Erythroblast (primary cell): ENCODE measurements around the gene SNX7.

Source experiments
- DNase-seq, 2 experiments: peaks; one replicate each; lab custom pipeline; 2025; lab: John Stamatoyannopoulos, UW
- GATA1 ChIP-seq: IDR thresholded peaks from 2 replicates; pipeline ENCODE4 v1.6.1; 2011; ENCODE audit warnings: low read depth, mild to moderate bottlenecking, control low read depth, low read length, moderate library complexity
- POLR2A ChIP-seq: IDR thresholded peaks from 2 replicates; pipeline ENCODE4 v1.6.1; 2011; ENCODE audit warnings: mild to moderate bottlenecking, low read length

The SNX7 gene

GRCh38 chr1:98675282-98675681, 13.8 kb downstream of the SNX7 start:
- no peak for DNase-seq

DNA sequence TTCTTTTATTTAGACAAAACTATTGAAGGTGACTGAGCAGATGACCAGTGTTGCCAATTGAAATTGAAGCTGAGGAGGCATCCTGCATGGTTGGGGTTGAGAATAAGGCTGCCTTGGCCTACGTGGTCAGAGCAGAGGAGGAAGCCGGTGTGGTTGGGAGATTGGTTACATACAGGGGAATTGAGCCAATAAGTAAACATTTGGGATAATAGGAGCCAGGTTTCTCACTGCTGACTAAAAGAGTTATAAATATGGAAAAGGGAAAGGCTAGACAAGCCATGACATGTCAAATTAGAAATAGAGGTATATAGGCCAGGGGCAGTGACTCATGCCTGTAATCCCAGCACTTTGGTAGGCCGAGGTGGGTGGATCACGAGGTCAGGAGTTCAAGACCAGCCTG, 15.8 kb downstream of the SNX7 start:
- DNase-seq, result no peak
- no peak for TF ChIP-seq POLR2A
- no peak for TF ChIP-seq GATA1

More at GRCh38 chr1:98675282-98675681, 13.8 kb downstream of the SNX7 start:
- no peak for TF ChIP-seq GATA1
- TF ChIP-seq POLR2A, result no peak

- TF ChIP-seq GATA1 (no peak), POLR2A (no peak)
- no peak for DNase-seq
Observed at GRCh38 chr1:98681812-98682211, 20.3 kb downstream of the SNX7 start.

GRCh38 chr1:98688110-98688739, 26.7 kb downstream of the SNX7 start:
- no peak for DNase-seq
- TF ChIP-seq GATA1 (no peak), POLR2A (no peak)

GRCh38 chr1:98690576-98690975, 29.1 kb downstream of the SNX7 start:
- no peak for DNase-seq
- TF ChIP-seq GATA1 (no peak), POLR2A (no peak)

DNA sequence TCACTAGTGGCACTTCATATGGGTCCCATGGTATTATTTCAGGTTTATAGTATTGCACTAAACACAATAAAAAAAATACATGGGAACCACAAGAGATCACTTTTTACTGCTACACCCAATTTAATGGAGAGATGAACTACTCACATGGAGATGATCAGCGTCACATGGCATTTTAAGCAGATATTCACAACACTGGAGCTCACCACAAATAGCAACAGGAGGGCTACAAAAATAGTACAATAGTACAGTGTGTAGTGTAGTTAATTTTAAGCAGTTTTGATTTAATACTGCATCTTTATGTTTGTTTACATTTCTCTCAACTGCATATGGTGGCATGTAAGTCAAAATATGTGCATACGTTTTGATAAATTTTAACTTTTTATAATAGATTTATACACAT, 31.0 kb downstream of the SNX7 start:
- TF ChIP-seq GATA1, result no peak
- TF ChIP-seq POLR2A, result no peak
- DNase-seq, result no peak

DNA sequence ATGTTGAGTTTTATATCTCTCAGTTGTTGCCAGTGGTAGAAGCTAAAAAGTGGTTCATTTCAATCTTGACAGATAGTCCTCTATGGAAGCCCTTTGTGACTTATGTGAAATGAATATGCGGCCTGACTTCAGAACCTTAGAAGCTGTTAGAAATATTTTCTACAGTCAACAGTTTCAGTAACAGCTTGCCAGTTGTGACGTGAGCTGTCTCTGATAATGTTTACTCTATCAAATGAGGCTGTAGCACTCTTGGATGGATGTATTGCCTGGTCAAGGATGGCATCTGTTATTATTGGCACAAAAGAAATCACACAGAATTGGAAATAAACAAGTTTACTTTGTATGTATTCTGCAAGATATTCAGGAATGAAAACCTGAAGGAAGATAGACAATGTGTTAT, 31.9 kb downstream of the SNX7 start:
- DNase-seq, result no peak

GRCh38 chr1:98696077-98696476, 34.6 kb downstream of the SNX7 start:
- DNase-seq, result no peak
- TF ChIP-seq POLR2A (no peak), GATA1 (no peak)

More for the DNA sequence above, 31.9 kb downstream of the SNX7 start:
- no peak for TF ChIP-seq GATA1
- no peak for TF ChIP-seq POLR2A

DNA sequence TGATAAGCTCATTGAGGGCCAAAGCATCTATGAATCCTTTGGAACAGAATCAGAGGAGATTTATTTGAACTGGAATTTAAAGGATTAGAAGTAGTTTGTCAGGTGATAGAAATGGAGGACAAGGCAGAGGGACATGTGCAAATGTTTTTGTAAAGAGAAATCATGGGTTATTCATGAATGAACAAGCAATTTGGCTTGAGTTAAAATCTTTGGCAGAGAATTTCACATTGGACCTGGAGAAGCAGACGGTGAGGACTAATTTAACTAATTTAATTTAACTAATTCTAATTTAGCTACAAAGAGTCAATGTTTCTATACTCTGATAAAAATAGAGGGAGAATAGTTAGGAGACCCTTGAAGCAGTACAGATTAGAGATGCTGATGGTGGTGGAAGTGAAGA, 36.3 kb downstream of the SNX7 start:
- no peak for TF ChIP-seq POLR2A
- DNase-seq, result no peak

DNA sequence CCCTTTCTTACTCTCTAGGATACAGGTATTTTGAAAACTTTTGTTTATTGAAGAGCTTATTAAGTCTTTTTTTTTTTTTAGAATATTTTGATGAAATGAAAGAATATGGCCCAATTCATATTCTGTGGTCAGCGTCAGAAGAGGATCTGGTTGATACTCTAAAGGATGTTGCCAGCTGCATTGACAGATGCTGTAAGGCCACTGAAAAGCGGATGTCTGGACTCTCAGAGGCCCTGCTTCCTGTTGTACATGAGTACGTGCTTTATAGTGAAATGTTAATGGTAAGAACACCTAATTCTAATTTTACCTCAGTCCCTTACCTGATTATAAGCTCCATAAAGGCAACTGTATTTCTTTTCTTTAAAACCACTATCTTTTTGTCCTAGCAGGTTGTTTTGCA, 37.1 kb downstream of the SNX7 start:
- no peak for DNase-seq
- TF ChIP-seq GATA1 (no peak), POLR2A (no peak)

- TF ChIP-seq GATA1 (no peak), POLR2A (no peak)
- no peak for DNase-seq
Observed at GRCh38 chr1:98700228-98700627, 38.7 kb downstream of the SNX7 start.

DNA sequence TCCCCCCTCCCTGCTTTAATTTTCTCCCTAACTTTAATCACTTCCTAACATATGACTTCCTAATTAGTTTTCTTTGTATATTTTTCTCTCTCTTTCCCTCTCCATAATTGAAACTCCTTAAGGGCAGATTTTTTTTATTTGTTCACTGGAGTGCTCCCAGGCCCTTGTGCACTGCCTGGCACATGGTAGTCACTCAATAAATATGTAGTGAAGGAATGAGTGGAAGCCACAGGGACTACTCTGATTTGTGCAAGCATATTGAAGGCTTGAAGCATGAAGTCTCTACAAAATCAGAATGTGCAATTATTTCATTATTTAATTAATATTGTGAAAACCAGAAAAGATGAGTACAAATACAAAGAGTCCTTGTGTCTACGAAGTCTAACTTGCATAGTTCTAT, 41.5 kb downstream of the SNX7 start:
- no peak for DNase-seq
- TF ChIP-seq GATA1 (no peak), POLR2A (no peak)

GRCh38 chr1:98704474-98704873, 43.0 kb downstream of the SNX7 start:
- DNase-seq, result no peak
- no peak for TF ChIP-seq GATA1
- TF ChIP-seq POLR2A, result no peak

GRCh38 chr1:98704971-98705370, 43.5 kb downstream of the SNX7 start:
- no peak for TF ChIP-seq GATA1
- no peak for TF ChIP-seq POLR2A
- DNase-seq, result no peak

DNA sequence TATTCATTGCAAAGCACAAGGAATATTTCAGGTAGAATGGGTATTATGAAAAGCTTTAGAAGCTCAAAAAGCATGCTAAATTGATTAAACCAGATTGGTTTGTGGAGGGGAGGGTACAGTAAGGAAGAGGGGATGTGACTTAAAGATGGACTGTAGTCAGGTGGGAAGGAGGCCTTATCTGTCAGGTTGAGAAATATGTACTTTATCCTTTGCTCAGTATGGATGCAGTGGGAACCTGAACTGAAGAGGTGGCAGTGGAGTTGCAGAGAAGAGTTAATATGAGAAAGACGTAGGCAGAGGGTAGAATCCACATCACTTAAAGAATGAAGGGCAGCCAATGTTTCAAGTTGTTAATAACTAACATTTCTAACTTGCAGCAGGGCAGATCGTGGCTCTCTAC, 44.1 kb downstream of the SNX7 start:
- no peak for TF ChIP-seq GATA1
- no peak for TF ChIP-seq POLR2A
- DNase-seq, result no peak
